Neuronal stem cell (in vitro differentiated cells): ENCODE results near the gene HOXB3.

Experiments used
- DNase-seq: peaks from one replicate; pipeline ENCODE4 v3.0.0-alpha.2; 2013; ENCODE audit warnings: low spot score
- H2AFZ ChIP-seq: one replicate; pipeline ENCODE4 v1.6.1; 2013; ENCODE audit warnings: mild to moderate bottlenecking, low read length, inconsistent platforms
- H2AK5ac ChIP-seq: 2 replicates; pipeline ENCODE4 v1.6.1; 2013; ENCODE audit warnings: low read depth, mild to moderate bottlenecking, inconsistent platforms, low read length, moderate library complexity, mixed read lengths
- H2BK120ac ChIP-seq: 2 replicates; pipeline ENCODE4 v1.6.1; 2013; ENCODE audit warnings: low read depth, mild to moderate bottlenecking, inconsistent platforms, low read length, moderate library complexity, mixed read lengths
- H2BK12ac ChIP-seq: one replicate; pipeline ENCODE4 v1.6.1; 2013; ENCODE audit warnings: low read length, inconsistent platforms
- H2BK15ac ChIP-seq: 2 replicates; pipeline ENCODE4 v1.6.1; 2013; ENCODE audit warnings: mild to moderate bottlenecking, low read length, inconsistent platforms, mixed read lengths
- H2BK5ac ChIP-seq: one replicate; pipeline ENCODE4 v1.6.1; 2013; ENCODE audit warnings: inconsistent platforms, mild to moderate bottlenecking, low read length, moderate library complexity
- H3K14ac ChIP-seq: one replicate; pipeline ENCODE4 v1.6.1; 2013; ENCODE audit warnings: low read length, inconsistent platforms
- H3K18ac ChIP-seq: 2 replicates; pipeline ENCODE4 v1.6.1; 2013; ENCODE audit warnings: low read length, inconsistent platforms
- H3K23ac ChIP-seq: 2 replicates; pipeline ENCODE4 v1.6.1; 2013; ENCODE audit warnings: low read depth, mild to moderate bottlenecking, mixed read lengths, low read length, inconsistent platforms; ENCODE audit not compliant: poor library complexity
- H3K27ac ChIP-seq: replicated peaks from 3 replicates; pipeline ENCODE4 v1.5.1; 2013; ENCODE audit warnings: low read length, inconsistent platforms
- H3K27me3 ChIP-seq, 3 experiments: 2 replicates each; pipeline ENCODE4 v1.6.1; 2013; ENCODE audit warnings: low read length in 3 of 3, mild to moderate bottlenecking in 2 of 3, inconsistent platforms in 1 of 3, low read depth in 1 of 3, mixed read lengths in 1 of 3, moderate library complexity in 1 of 3; ENCODE audit not compliant: control insufficient read depth in 3 of 3, insufficient read depth in 3 of 3
- H3K36me3 ChIP-seq, 2 donors: replicated peaks in 1 of 2; 2 replicates each; pipeline ENCODE4 v1.6.1; 2013; ENCODE audit warnings: low read length in 2 of 2; ENCODE audit not compliant: control insufficient read depth in 2 of 2, insufficient read depth in 2 of 2
- H3K4ac ChIP-seq: 2 replicates; pipeline ENCODE4 v1.6.1; 2013; ENCODE audit warnings: inconsistent platforms, mild to moderate bottlenecking, low read length, moderate library complexity
- H3K4me1 ChIP-seq, 2 donors: 1 replicate in 1 of 2; 2 replicates in 1 of 2; pipeline ENCODE4 v1.6.1; 2013; ENCODE audit warnings: low read length in 2 of 2, low read depth in 1 of 2; ENCODE audit not compliant: control insufficient read depth in 2 of 2, insufficient read depth in 1 of 2
- H3K4me2 ChIP-seq: one replicate; pipeline ENCODE4 v1.6.1; 2013; ENCODE audit warnings: mild to moderate bottlenecking, low read length, inconsistent platforms; ENCODE audit not compliant: insufficient read depth, poor library complexity, severe bottlenecking
- H3K4me3 ChIP-seq, 2 donors: 2 replicates each; pipeline ENCODE4 v1.5.1; 2013; ENCODE audit warnings: low read length in 2 of 2, mild to moderate bottlenecking in 2 of 2, inconsistent platforms in 1 of 2, moderate library complexity in 1 of 2
- H3K79me1 ChIP-seq: one replicate; pipeline ENCODE4 v1.6.1; 2013; ENCODE audit warnings: low read depth, mild to moderate bottlenecking, inconsistent platforms, low read length, moderate library complexity
- H3K9ac ChIP-seq: one replicate; pipeline ENCODE4 v1.6.1; 2013; ENCODE audit warnings: mild to moderate bottlenecking, low read depth, low read length, inconsistent platforms; ENCODE audit not compliant: poor library complexity
- H3K9me3 ChIP-seq, 2 donors: replicated peaks in 1 of 2; 2 replicates each; pipeline versions ENCODE3 to v1.6.1; 2013; ENCODE audit warnings: low read length in 2 of 2, mild to moderate bottlenecking in 2 of 2, inconsistent platforms in 1 of 2, low read depth in 1 of 2, mixed read lengths in 1 of 2, moderate library complexity in 1 of 2; ENCODE audit not compliant: control insufficient read depth in 2 of 2, insufficient read depth in 1 of 2
- H4K8ac ChIP-seq: one replicate; pipeline ENCODE4 v1.6.1; 2013; ENCODE audit warnings: low read depth, mild to moderate bottlenecking, inconsistent platforms, low read length, moderate library complexity
- H4K91ac ChIP-seq: one replicate; pipeline ENCODE4 v1.6.1; 2013; ENCODE audit warnings: low read length, low read depth, mild to moderate bottlenecking, inconsistent platforms; ENCODE audit not compliant: poor library complexity
- WGBS, 2 donors: extraction: QIAGEN DNeasy Blood & Tissue Kit; methylation state at CpG; one replicate each; pipeline ENCODE4 v1.1.7; 2013; ENCODE audit warnings: missing lambda C conversion rate in 2 of 2, mixed read lengths in 1 of 2; ENCODE audit not compliant: insufficient read length in 2 of 2, insufficient replicate concordance in 1 of 2; ENCODE audit errors: extremely low coverage in 2 of 2; 5-methylcytosine and 5-hydroxymethylcytosine counted together

HOXB3 gene

GRCh38 chr17:48529683-48530009 lies 60.4 kb downstream of the HOXB3 start:
- no peak overlapping the region for H2BK15ac ChIP-seq
- no peak overlapping the region for H3K9ac ChIP-seq
- no peak overlapping the region for H3K23ac ChIP-seq
- no peak overlapping the region for H2BK120ac ChIP-seq
- no peak for DNase-seq
- H3K4me1 ChIP-seq, result no peaks in the 10 kb centered on the region
- H2BK5ac ChIP-seq, result no peak overlapping the region
- no CpG with 5 or more reads among the region's 11 CpGs for WGBS, 2 donors
- no peak overlapping the region for H3K27ac ChIP-seq
- H3K4ac ChIP-seq, result no peak overlapping the region
- H3K18ac ChIP-seq, result no peak overlapping the region
- H2AFZ ChIP-seq, result no peak overlapping the region
- no peak overlapping the region for H4K8ac ChIP-seq
- H3K9me3 ChIP-seq, result peaks cover 0 to 6% of the 10 kb centered on the region in 2 donors
- no peak overlapping the region for H3K4me3 ChIP-seq
- H2AK5ac ChIP-seq, result peak overlapping the region; percentile 29
- H3K4me2 ChIP-seq, result no peak overlapping the region
- no peaks in the 10 kb centered on the region for H3K36me3 ChIP-seq
- no peaks in the 10 kb centered on the region for H3K79me1 ChIP-seq
- no peak overlapping the region for H3K14ac ChIP-seq
- no peak overlapping the region for H2BK12ac ChIP-seq
- peaks cover 34 to 94% (median 84%) of the 10 kb centered on the region in 3 experiments for H3K27me3 ChIP-seq
- H4K91ac ChIP-seq, result no peak overlapping the region

- Histone ChIP-seq H3K9me3 (peaks cover 0 to 6% of the 10 kb centered on the region in 2 donors), H3K27me3 (peaks cover 34 to 94% (median 89%) of the 10 kb centered on the region in 3 experiments), H4K91ac (no peak overlapping the region), H2AK5ac (no peak overlapping the region), H3K9ac (no peak overlapping the region), H3K4me1 (no peaks in the 10 kb centered on the region), H3K14ac (no peak overlapping the region), H3K79me1 (no peaks in the 10 kb centered on the region), H2BK15ac (no peak overlapping the region), H3K27ac (no peak overlapping the region), H2BK120ac (no peak overlapping the region), H3K4ac (no peak overlapping the region), H3K23ac (no peak overlapping the region), H2BK5ac (no peak overlapping the region), H3K4me3 (no peak overlapping the region), H2AFZ (no peak overlapping the region), H2BK12ac (no peak overlapping the region), H3K36me3 (no peaks in the 10 kb centered on the region), H4K8ac (no peak overlapping the region), H3K4me2 (no peak overlapping the region), H3K18ac (no peak overlapping the region)
- DNase-seq, result no peak
- no CpG with 5 or more reads among the region's 11 CpGs for WGBS, 2 donors
These were observed 60.9 kb downstream of the HOXB3 start for GRCh38 chr17:48528936-48529682.

DNA sequence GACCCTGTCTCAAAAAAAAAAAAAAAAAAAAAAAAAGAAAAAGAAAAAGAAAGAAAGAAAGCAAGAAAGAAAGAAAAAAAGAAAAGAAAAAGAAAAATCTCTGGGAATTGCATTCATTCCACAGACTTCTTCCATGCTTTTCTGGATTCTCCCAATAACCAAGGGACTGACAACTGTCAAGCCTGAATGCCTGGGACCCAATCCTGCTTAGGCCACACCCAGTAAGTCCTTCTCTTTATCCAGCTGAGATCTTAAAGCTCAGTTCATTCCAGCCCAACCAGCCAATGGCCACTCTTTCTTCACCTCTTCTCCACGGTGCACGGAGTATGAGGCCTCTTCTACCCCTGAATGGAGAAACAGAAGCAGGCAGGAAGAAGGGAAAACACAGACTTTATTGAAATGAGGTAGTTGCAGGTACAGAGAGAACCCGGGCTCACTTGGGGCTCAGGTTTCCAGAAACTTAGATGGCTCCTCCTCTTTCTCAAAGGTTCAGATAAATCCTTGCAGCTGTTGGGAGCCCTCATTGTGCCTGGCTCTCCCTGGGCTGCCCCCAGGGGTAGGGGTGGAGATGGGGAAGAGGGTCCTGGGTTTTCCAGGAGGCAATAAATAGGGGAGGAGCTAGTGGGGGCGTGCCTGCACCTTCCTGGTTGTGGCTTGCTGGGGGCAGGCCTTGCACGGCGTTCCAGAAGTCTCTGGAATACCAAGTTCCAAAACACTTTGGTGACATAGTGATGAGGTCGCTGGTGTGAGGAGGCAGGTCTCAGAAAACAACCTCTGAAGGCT lies 61.7 kb downstream of the HOXB3 start:
- H3K4ac ChIP-seq, result no peak overlapping the region
- H2BK15ac ChIP-seq, result no peak overlapping the region
- no peak overlapping the region for H4K91ac ChIP-seq
- H2BK5ac ChIP-seq, result no peak overlapping the region
- H3K4me3 ChIP-seq, result no peak overlapping the region
- H3K9ac ChIP-seq, result no peak overlapping the region
- H4K8ac ChIP-seq, result no peak overlapping the region
- H3K4me2 ChIP-seq, result no peak overlapping the region
- WGBS, 2 donors, result no CpG with 5 or more reads among the region's 7 CpGs
- H2AFZ ChIP-seq, result no peak overlapping the region
- no peak overlapping the region for H3K18ac ChIP-seq
- H3K23ac ChIP-seq, result no peak overlapping the region
- H2BK12ac ChIP-seq, result no peak overlapping the region
- H3K27ac ChIP-seq, result no peak overlapping the region
- no peak overlapping the region for H2BK120ac ChIP-seq
- no peak for DNase-seq
- H3K27me3 ChIP-seq, result peaks cover 34 to 94% (median 91%) of the 10 kb centered on the region in 3 experiments
- H3K14ac ChIP-seq, result no peak overlapping the region
- H3K79me1 ChIP-seq, result no peaks in the 10 kb centered on the region
- no peaks in the 10 kb centered on the region for H3K4me1 ChIP-seq
- H3K36me3 ChIP-seq, result no peaks in the 10 kb centered on the region
- peaks cover 0 to 6% of the 10 kb centered on the region in 2 donors for H3K9me3 ChIP-seq
- H2AK5ac ChIP-seq, result no peak overlapping the region

GRCh38 chr17:48527547-48527932 lies 62.5 kb downstream of the HOXB3 start:
- no peaks in the 10 kb centered on the region for H3K36me3 ChIP-seq
- no peak overlapping the region for H2AK5ac ChIP-seq
- no CpG with 5 or more reads among the region's 14 CpGs for WGBS, 2 donors
- peaks cover 34 to 96% (median 91%) of the 10 kb centered on the region in 3 experiments for H3K27me3 ChIP-seq
- H3K4me3 ChIP-seq, result no peak overlapping the region
- no peak overlapping the region for H2BK12ac ChIP-seq
- no peak overlapping the region for H3K27ac ChIP-seq
- no peaks in the 10 kb centered on the region for H3K79me1 ChIP-seq
- DNase-seq, result no peak
- H2BK120ac ChIP-seq, result no peak overlapping the region
- H3K23ac ChIP-seq, result no peak overlapping the region
- peak overlapping the region; percentile 39 for H3K18ac ChIP-seq
- H2BK15ac ChIP-seq, result no peak overlapping the region
- H3K4me1 ChIP-seq, result no peaks in the 10 kb centered on the region
- H4K91ac ChIP-seq, result no peak overlapping the region
- peak overlapping the region; percentile 22 for H2AFZ ChIP-seq
- H4K8ac ChIP-seq, result no peak overlapping the region
- H3K9ac ChIP-seq, result no peak overlapping the region
- no peak overlapping the region for H3K4ac ChIP-seq
- H2BK5ac ChIP-seq, result no peak overlapping the region
- no peak overlapping the region for H3K4me2 ChIP-seq
- no peak overlapping the region for H3K14ac ChIP-seq
- peaks cover 0 to 6% of the 10 kb centered on the region in 2 donors for H3K9me3 ChIP-seq
